Fibroblast of villous mesenchyme (primary cell): ENCODE data around the gene NRARP. TPM values are rescaled to one million over a fixed set of nuclear protein-coding genes. Genes with fewer than 3 reads are reported as not detected.

ENCODE experiments used
- DNase-seq: peaks from one replicate; pipeline ENCODE4 v3.0.0-alpha.2; 2010; ENCODE audit warnings: low read depth
- H3K4me3 ChIP-seq: 2 replicates; pipeline ENCODE4 v1.5.1; 2011; ENCODE audit warnings: low read depth, mild to moderate bottlenecking, low read length
- total RNA-seq: library from RNA; depleted of rRNA; stranded (reverse); fragments of >200 nt; gene quantifications from 2 replicates; pipeline ENCODE4 v1.2.3, GENCODE V29; 2012
- TF ChIP-seq, protein P1 (sequence below): IDR thresholded peaks from 2 replicates; pipeline ENCODE4 v1.5.1; 2012; ENCODE audit warnings: low read depth, mild to moderate bottlenecking, low read length; ENCODE audit not compliant: insufficient read depth

NRARP gene
- total RNA-seq, 1 donor, result under 0.01 TPM

DNA sequence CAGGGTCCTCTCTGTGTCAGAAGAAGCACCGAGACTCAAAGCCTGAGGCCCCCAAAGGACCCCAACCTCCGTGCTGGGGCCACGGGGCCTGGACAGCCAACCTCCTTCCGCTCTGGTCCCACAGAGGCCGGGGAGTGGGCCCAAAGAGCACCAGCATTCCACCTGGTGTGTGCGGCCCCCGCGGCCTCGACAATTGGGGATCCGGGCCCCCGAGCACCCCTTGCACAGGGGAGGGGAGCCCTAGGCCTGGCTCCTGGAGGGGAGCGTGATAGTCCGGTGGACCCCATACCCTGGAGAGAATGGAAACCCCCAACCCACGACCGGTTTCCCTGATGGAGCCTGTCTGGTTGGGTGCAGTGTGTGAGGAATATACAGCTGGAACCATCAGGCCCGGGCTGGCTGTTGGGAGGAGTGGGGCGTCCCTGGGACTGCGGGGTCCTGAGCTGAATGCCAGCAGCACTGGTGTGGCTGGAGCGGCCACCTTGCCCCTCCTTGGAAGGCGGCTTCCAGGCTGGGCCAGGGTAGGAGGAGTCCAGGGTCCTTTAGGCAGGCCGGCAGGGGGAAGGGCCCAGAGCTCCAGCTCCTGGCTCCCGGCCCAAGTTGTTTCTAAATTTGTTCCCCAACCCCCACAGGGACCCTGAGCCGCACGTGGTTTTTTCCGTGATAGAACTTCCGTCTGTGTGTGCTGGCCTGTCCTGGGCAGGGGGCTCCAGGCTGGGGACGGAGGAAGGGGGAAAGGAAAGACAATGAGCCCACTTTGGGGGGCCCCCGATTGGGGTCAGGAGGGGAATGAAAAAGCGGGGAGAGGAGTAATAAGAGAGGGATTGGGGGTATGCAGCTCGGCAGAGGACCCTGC is 25.4 kb downstream of the NRARP start:
- TF ChIP-seq, protein P1, sequence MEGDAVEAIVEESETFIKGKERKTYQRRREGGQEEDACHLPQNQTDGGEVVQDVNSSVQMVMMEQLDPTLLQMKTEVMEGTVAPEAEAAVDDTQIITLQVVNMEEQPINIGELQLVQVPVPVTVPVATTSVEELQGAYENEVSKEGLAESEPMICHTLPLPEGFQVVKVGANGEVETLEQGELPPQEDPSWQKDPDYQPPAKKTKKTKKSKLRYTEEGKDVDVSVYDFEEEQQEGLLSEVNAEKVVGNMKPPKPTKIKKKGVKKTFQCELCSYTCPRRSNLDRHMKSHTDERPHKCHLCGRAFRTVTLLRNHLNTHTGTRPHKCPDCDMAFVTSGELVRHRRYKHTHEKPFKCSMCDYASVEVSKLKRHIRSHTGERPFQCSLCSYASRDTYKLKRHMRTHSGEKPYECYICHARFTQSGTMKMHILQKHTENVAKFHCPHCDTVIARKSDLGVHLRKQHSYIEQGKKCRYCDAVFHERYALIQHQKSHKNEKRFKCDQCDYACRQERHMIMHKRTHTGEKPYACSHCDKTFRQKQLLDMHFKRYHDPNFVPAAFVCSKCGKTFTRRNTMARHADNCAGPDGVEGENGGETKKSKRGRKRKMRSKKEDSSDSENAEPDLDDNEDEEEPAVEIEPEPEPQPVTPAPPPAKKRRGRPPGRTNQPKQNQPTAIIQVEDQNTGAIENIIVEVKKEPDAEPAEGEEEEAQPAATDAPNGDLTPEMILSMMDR, result no peak
- peak overlapping the region; percentile 78 for H3K4me3 ChIP-seq
- DNase-seq, result peak; percentile 80

DNA sequence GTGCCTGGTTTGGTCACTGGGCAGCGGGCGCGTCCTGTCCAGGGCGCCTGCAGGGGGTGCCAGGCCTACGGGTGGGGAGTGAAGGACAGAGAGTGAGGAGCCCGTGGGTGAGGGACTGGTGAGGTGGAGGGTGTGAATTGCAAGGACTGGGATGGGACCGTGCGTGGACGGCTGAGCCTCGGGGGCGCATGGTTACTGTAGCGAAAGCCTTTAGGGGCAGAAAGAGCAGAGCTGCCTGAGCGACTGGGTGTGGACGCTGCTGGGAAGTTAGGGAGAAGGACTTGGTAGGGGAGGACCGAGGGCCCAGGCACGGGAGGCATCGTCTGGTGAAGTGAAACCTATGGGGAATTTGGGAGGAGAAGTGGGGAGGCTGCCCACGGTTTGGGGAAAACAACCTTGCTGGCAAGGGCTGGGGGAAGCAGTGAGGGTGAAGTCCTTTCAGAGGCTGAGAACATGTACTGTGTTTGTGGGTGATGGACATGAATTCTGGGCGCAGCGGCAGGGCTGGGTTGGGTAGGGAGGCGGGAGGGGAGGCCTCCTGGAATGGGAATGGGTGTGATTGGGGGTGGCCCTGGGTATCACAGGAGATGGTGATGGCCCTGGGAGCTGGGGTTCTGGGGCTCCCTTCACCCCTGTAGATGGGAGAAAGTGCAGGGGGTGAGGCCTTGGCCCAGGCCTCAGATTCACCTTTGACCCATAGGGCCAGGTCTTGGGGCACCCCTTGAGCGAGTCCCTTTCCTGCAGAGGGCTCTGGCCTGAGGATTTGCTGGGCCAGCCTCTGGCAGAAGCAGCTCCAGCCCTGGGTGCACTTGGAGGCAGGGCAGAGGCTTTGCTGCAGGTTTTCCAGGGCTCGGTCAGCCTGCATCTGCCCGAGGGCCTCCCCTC is 26.2 kb downstream of the NRARP start:
- TF ChIP-seq, protein P1, result no peak
- no peak overlapping the region for H3K4me3 ChIP-seq
- DNase-seq, result no peak

DNA sequence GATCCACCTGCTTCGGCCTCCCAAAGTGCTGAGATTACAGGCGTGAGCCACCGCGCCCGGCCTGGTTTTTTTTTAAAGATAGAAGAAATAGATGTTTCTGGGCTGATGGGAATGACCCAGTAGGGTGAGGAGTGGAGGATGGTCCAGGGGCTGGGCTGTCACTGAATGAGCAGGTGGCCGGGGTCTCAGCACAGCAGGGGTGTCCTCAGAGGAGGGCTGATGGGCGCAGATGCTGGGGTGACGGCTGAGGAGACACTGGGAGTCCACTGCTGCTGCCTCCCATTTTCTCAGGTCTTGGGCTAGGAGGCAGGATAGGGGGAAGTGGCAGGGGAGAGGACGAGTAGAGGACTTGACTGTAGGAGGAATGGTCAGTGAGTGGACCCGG is 26.9 kb downstream of the NRARP start:
- H3K4me3 ChIP-seq, result no peak overlapping the region
- TF ChIP-seq, protein P1, result no peak
- DNase-seq, result no peak

DNA sequence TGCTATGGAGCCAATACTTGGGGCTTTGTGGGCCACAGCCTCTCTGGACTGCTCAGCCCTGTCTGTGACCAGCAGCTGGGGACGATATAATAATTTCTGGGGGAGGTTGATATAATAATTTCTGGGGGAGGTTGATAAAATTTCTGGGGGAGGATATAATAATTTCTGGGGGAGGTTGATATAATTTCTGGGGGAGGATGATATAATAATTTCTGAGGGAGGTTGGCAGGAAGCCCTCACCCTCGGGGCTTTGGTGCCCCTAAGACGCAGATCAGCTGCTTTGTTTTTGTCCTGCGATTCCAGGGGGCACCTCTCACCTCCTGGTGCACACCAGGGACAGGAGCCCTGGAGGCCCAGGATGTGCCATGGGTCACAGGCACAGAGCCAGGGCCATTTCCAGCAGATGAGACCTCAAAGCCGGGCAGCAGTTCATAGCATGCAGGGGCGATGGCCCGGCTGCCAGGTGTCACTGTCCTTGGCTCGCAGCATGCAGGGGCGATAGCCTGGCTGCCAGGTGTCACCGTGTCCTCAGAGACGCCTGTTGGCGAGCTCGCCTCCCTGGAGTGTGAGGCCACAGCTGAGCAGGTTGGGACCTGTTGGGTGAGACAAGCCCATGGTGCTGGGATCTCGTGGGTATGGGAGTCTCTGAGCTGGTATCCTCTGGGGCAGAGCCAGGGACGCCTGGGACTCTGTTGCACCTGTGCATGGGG is 28.3 kb downstream of the NRARP start:
- TF ChIP-seq, protein P1, result no peak
- no peak for DNase-seq
- H3K4me3 ChIP-seq, result no peak overlapping the region

DNA sequence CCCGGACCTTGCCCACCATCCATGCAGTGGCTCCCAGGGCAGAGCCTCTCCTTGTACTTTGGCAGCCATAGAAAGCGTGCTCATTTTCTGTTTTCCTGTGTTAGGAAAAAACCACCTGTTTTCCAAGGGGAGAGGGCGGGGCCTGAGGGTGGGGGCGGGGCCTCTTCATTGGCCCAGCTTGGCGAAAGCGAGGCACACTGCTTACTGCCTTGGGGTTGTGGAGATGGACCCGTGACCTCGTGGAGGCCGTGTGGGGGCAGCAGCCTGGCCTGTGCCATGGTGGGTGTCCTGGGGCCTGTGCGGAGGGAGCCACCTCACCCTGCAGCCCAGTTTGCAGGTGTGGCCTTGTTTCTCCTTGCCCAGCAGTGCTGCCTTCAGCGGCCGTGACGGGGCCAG is 29.0 kb downstream of the NRARP start:
- no peak for DNase-seq
- no peak overlapping the region for H3K4me3 ChIP-seq
- TF ChIP-seq, protein P1, result no peak

DNA sequence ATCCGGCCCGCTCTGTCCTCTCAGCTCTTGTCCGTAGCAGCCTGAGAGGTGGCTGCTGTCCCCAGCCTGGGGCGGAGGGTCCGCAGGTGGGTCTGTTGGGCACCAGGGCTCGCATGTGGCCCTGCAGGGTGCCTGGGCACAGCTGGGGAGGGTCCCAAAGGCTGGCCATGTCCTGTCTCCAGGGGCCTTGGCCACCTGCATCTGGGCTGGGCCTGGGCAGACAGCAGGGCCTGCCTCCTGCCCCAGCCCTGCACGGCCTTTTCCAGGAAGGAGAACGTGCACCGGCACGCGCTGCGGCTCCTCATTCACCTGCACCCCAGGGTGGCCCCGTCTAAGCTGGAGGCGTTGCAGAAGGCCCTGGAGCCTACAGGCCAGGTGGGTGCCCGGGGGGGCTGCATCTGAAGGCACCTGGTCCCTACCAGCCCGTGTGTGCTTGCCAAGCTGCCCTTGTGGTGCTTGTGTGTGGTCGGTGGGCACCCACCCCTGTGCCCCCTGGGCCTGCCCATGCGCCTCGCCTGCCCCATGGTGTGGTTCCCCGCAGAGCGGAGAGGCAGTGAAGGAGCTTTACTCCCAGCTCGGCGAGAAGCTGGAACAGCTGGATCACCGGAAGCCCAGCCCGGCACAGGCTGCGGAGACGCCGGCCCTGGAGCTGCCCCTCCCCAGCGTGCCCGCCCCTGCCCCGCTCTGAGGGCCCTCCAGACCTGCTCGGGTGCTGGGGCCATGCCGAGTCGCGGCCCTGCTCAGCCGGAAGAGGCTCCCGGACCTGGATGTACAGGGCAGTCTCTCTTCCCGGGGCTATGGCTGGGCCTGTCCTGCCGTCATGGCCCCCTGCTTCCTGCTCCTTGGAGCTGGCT is 29.6 kb downstream of the NRARP start:
- no peak overlapping the region for H3K4me3 ChIP-seq
- TF ChIP-seq, protein P1, result no peak
- DNase-seq, result no peak
